ENCODE results near the gene TFB2M. TPM values are rescaled to one million over a fixed set of nuclear protein-coding genes. Genes with fewer than 3 reads are reported as not detected.

The TFB2M gene
- total RNA-seq, 1 donor from 2014 or later: 9.4 TPM

GRCh38 chr1:246580497-246581370 is 14.7 kb upstream of the TFB2M start:
- Histone ChIP-seq H3K27me3 (no peaks in the 10 kb centered on the region), H3K4me3 (no peak overlapping the region), H3K9me3 (no peaks in the 10 kb centered on the region), H3K4me1 (peaks cover 35% of the 10 kb centered on the region), H3K36me3 (peaks cover 3% of the 10 kb centered on the region), H3K27ac (no peak overlapping the region)
- TF ChIP-seq CTCF (IDR thresholded peaks at IDR 0.05): no peak
- ATAC-seq (no peak), DNase-seq (no peak)
- intact Hi-C loops (cut with DNase I): no loop called here

- H3K36me3 ChIP-seq: peaks cover 3% of the 10 kb centered on the region
- H3K4me1 ChIP-seq: peaks cover 30% of the 10 kb centered on the region
- H3K27ac ChIP-seq: peak overlapping the region; percentile 0
- no peak for TF ChIP-seq CTCF (IDR thresholded peaks at IDR 0.05)
- DNase-seq (no peak), ATAC-seq (no peak)
- intact Hi-C loops (cut with DNase I): no loop called here
- H3K27me3 ChIP-seq: no peaks in the 10 kb centered on the region
- no peak overlapping the region for H3K4me3 ChIP-seq
- no peaks in the 10 kb centered on the region for H3K9me3 ChIP-seq
Measured at GRCh38 chr1:246579818-246580217, 13.8 kb upstream of the TFB2M start.

GRCh38 chr1:246577720-246578106 is 11.7 kb upstream of the TFB2M start:
- H3K9me3 ChIP-seq: no peaks in the 10 kb centered on the region
- no peaks in the 10 kb centered on the region for H3K36me3 ChIP-seq
- intact Hi-C loops (cut with DNase I): no loop called here
- no peaks in the 10 kb centered on the region for H3K27me3 ChIP-seq
- no peak overlapping the region for H3K27ac ChIP-seq
- DNase-seq (no peak), ATAC-seq (no peak)
- no peak for TF ChIP-seq CTCF (IDR thresholded peaks at IDR 0.05)
- peaks cover 22% of the 10 kb centered on the region for H3K4me1 ChIP-seq
- H3K4me3 ChIP-seq: no peak overlapping the region

- DNase-seq (no peak), ATAC-seq (no peak)
- no peak for TF ChIP-seq CTCF (IDR thresholded peaks at IDR 0.05)
- no peaks in the 10 kb centered on the region for H3K36me3 ChIP-seq
- peaks cover 22% of the 10 kb centered on the region for H3K4me1 ChIP-seq
- intact Hi-C loops (cut with DNase I): no loop called here
- H3K9me3 ChIP-seq: no peaks in the 10 kb centered on the region
- H3K4me3 ChIP-seq: no peak overlapping the region
- H3K27ac ChIP-seq: no peak overlapping the region
- H3K27me3 ChIP-seq: no peaks in the 10 kb centered on the region
Measured at GRCh38 chr1:246577082-246577719, 11.1 kb upstream of the TFB2M start.

GRCh38 chr1:246576709-246577032 is 10.6 kb upstream of the TFB2M start:
- no peaks in the 10 kb centered on the region for H3K27me3 ChIP-seq
- ATAC-seq (no peak), DNase-seq (no peak)
- peaks cover 25% of the 10 kb centered on the region for H3K4me1 ChIP-seq
- no peak overlapping the region for H3K27ac ChIP-seq
- intact Hi-C loops (cut with DNase I): no loop called here
- H3K9me3 ChIP-seq: no peaks in the 10 kb centered on the region
- no peak overlapping the region for H3K4me3 ChIP-seq
- no peak for TF ChIP-seq CTCF (IDR thresholded peaks at IDR 0.05)
- no peaks in the 10 kb centered on the region for H3K36me3 ChIP-seq
